ENCODE data around the gene ACOT9.

- TF ChIP-seq POLR2A (IDR thresholded peaks at IDR 0.05; ENCODE audit: low read depth, low read length) (no peak), TAF1 (IDR thresholded peaks at IDR 0.05; ENCODE audit: borderline replicate concordance, low read depth, low read length) (no peak), POLR2AphosphoS5 (IDR thresholded peaks at IDR 0.05; ENCODE audit: low read depth, low read length) (no peak)
Observed at GRCh38 chrX:23788946-23789345, 45.9 kb upstream of the ACOT9 start.

Measured in GM12892 (cell line).